Peyer's patch (tissue), 4 donors: ENCODE results near the gene UBAP2.

Source experiments
- POLR2A ChIP-seq, 2 donors: fragments of 450-650 bp; IDR thresholded peaks; one replicate each; pipeline ENCODE4 v1.5.1; 2017; ENCODE audit warnings: antibody characterized with exemption in 2 of 2, mild to moderate bottlenecking in 2 of 2, moderate library complexity in 2 of 2
- TF ChIP-seq, protein P1 (sequence below), 6 experiments: fragments of 450-650 bp in 4 of 6; fragments of 200-600 bp in 2 of 6; sonication (generic) in 1 of 6; IDR thresholded peaks; one replicate each; pipeline ENCODE4 v1.5.1; 2017 to 2019; ENCODE audit warnings: antibody characterized with exemption in 6 of 6, mild to moderate bottlenecking in 3 of 6, moderate library complexity in 1 of 6

DNA sequence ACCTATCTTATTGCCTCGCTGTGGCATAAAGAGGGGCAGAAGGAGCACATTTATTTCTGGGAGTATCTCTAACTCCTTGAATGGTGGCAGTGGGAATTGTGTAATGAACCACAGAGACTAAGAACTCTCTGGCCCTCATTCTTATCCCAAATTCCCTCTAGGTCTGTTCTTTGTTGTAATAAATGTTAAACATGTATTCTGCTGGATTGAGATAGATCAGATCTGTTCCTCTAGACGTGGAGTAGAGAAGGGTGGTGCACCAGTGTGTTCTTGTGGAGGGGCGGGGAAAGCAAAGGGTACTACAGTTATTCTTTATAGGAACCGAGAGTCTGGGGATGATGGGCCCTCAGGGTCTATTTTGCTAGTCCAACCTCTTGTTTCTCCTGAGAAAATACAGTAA, 141.3 kb downstream of the UBAP2 start:
- TF ChIP-seq, protein P1, sequence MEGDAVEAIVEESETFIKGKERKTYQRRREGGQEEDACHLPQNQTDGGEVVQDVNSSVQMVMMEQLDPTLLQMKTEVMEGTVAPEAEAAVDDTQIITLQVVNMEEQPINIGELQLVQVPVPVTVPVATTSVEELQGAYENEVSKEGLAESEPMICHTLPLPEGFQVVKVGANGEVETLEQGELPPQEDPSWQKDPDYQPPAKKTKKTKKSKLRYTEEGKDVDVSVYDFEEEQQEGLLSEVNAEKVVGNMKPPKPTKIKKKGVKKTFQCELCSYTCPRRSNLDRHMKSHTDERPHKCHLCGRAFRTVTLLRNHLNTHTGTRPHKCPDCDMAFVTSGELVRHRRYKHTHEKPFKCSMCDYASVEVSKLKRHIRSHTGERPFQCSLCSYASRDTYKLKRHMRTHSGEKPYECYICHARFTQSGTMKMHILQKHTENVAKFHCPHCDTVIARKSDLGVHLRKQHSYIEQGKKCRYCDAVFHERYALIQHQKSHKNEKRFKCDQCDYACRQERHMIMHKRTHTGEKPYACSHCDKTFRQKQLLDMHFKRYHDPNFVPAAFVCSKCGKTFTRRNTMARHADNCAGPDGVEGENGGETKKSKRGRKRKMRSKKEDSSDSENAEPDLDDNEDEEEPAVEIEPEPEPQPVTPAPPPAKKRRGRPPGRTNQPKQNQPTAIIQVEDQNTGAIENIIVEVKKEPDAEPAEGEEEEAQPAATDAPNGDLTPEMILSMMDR (IDR thresholded peaks at IDR 0.05), result no peak
- no peak for TF ChIP-seq POLR2A (IDR thresholded peaks at IDR 0.05)
